Nucleus accumbens (tissue), 56 donors: Measurements from ENCODE around the gene B9D1.

Experiments used
- DNase-seq, 56 donors: peaks; one replicate each; lab custom pipeline; 2025; lab: John Stamatoyannopoulos, UW

The B9D1 gene

GRCh38 chr17:19390951-19391350 lies 28.4 kb upstream of the B9D1 start:
- no peak for DNase-seq

- DNase-seq: no peak
These were observed 26.6 kb upstream of the B9D1 start for GRCh38 chr17:19388791-19389785.

GRCh38 chr17:19387921-19388521 lies 25.5 kb upstream of the B9D1 start:
- DNase-seq: no peak

- DNase-seq: peak in 25 of 56 donors; percentile 15 to 65 (median 46)
These were observed 24.7 kb upstream of the B9D1 start, which contains the start of gene MFAP4 for GRCh38 chr17:19386974-19387920. Gene MFAP4, minus strand, starts transcription at chr17:19387190. Its CDS starts 35 bp downstream, at chr17:19387155.

GRCh38 chr17:19386051-19386929 lies 23.8 kb upstream of the B9D1 start:
- no peak for DNase-seq

GRCh38 chr17:19385521-19385983 lies 23.0 kb upstream of the B9D1 start:
- DNase-seq: no peak

- DNase-seq: peak in 53 of 56 donors; percentile 35 to 94 (median 84)
These were observed 22.3 kb upstream of the B9D1 start for GRCh38 chr17:19384723-19385391.

GRCh38 chr17:19383681-19384470 lies 21.4 kb upstream of the B9D1 start:
- DNase-seq: peak in 1 of 56 donors; percentile 26

GRCh38 chr17:19382531-19383444 lies 20.3 kb upstream of the B9D1 start:
- DNase-seq: no peak

- DNase-seq: no peak
These were observed 19.4 kb upstream of the B9D1 start for GRCh38 chr17:19381741-19382444.

- no peak for DNase-seq
These were observed 18.8 kb upstream of the B9D1 start for GRCh38 chr17:19381361-19381740.

- no peak for DNase-seq
These were observed 18.2 kb upstream of the B9D1 start for GRCh38 chr17:19380481-19381301.

- DNase-seq: no peak
These were observed 17.0 kb upstream of the B9D1 start for GRCh38 chr17:19379361-19380065.
